Measurements from ENCODE around the gene DPP6.
"Not testable (repeated sequence)": the region's sequence is repeated elsewhere in the genome, so short reads cannot be mapped to it uniquely, and the experiment has no call there.

The DPP6 gene

GRCh38 chr7:154928136-154929005 lies 876.2 kb downstream of the DPP6 start:
- TF ChIP-seq CTCF (IDR thresholded peaks at IDR 0.05; ENCODE audit: control insufficient read depth, extremely low read depth, insufficient read depth), result no peak
- DNase-seq (ENCODE audit: low read depth), result peak; percentile 91
- H3K4me3 ChIP-seq (ENCODE audit: low read depth, low read length), result peak overlapping the region; percentile 69

GRCh38 chr7:154929006-154929726 lies 877.0 kb downstream of the DPP6 start:
- no peak for TF ChIP-seq CTCF (IDR thresholded peaks at IDR 0.05; ENCODE audit: control insufficient read depth, extremely low read depth, insufficient read depth)
- peak overlapping the region; percentile 69 for H3K4me3 ChIP-seq (ENCODE audit: low read depth, low read length)
- DNase-seq (ENCODE audit: low read depth), result no peak

- TF ChIP-seq CTCF (IDR thresholded peaks at IDR 0.05; ENCODE audit: control insufficient read depth, extremely low read depth, insufficient read depth), result no peak
- DNase-seq (ENCODE audit: low read depth), result no peak
- no peak overlapping the region for H3K4me3 ChIP-seq (ENCODE audit: low read depth, low read length)
Measured at GRCh38 chr7:154931906-154932305, 879.7 kb downstream of the DPP6 start.

GRCh38 chr7:154934353-154934952 lies 882.3 kb downstream of the DPP6 start:
- DNase-seq (ENCODE audit: low read depth), result not testable (repeated sequence)

GRCh38 chr7:154937837-154938236 lies 885.6 kb downstream of the DPP6 start:
- no peak for TF ChIP-seq CTCF (IDR thresholded peaks at IDR 0.05; ENCODE audit: control insufficient read depth, extremely low read depth, insufficient read depth)
- DNase-seq (ENCODE audit: low read depth), result no peak
- no peak overlapping the region for H3K4me3 ChIP-seq (ENCODE audit: low read depth, low read length)

More at GRCh38 chr7:154934353-154934952, 882.3 kb downstream of the DPP6 start:
- not testable (repeated sequence) for H3K4me3 ChIP-seq (ENCODE audit: low read depth, low read length)

DNA sequence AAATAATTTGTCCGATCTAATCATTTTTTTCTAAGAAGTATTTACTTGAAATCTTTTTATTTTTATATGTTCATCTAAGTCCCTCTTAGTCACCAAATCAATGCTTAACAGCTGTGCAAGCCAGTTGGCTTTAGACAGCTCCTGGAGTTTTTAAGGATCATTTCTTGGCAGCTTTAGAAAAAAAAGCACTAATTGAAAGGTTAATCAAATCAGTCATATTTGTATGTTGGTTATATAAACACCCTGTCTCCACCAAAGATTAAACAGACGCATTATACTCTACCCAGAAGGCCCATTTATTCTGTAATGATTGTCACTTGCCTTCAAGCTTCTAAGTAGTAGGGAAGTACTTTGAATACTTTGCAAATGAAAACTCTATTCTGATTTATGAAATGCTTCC lies 890.5 kb downstream of the DPP6 start:
- H3K4me3 ChIP-seq (ENCODE audit: low read depth, low read length), result no peak overlapping the region
- no peak for DNase-seq (ENCODE audit: low read depth)
- no peak for TF ChIP-seq CTCF (IDR thresholded peaks at IDR 0.05; ENCODE audit: control insufficient read depth, extremely low read depth, insufficient read depth)

Data from LNCaP clone FGC (cell line).